PC-9 (cell line): Measurements from ENCODE around the gene ACER1. TPM values are rescaled to one million over a fixed set of nuclear protein-coding genes. Genes with fewer than 3 reads are reported as not detected.

Experiments used
- BruUV-seq: library from RNA; stranded (reverse); fragments of 400-500 nt; replicated peaks from 2 replicates; lab custom pipeline; 2021; lab: Mats Ljungman, UMichigan
- CTCF ChIA-PET: fragments of 300-600 bp; sonication (Branson Sonifier 250); formaldehyde crosslinking; loops from one replicate; lab custom pipeline; 2022; ENCODE audit warnings: antibody characterized with exemption; lab: Charles Lee
- POLR2A ChIA-PET: fragments of 300-600 bp; sonication (Branson Sonifier 250); formaldehyde crosslinking; loops from one replicate; lab custom pipeline; 2022; ENCODE audit warnings: antibody characterized with exemption; ENCODE audit not compliant: unreplicated experiment; lab: Charles Lee
- DNase-seq, 2 experiments: peaks; one replicate each; pipeline versions ENCODE4 v3.0.0 to v3.0.0-alpha.2; 2015 to 2022; ENCODE audit warnings: mixed read lengths in 1 of 2
- H2AFZ ChIP-seq: fragments of 200-600 bp; sonication (generic); 2 replicates; pipeline ENCODE4 v1.8.1; 2017; ENCODE audit warnings: antibody characterized with exemption
- H3F3A ChIP-seq: fragments of 200-600 bp; sonication (generic); 2 replicates; pipeline ENCODE4 v1.8.1; 2017; ENCODE audit warnings: antibody characterized with exemption, mild to moderate bottlenecking, low read depth; ENCODE audit not compliant: insufficient read depth
- H3K27ac ChIP-seq: fragments of 200-600 bp; sonication (generic); 2 replicates; pipeline ENCODE4 v1.6.1; 2016; ENCODE audit warnings: mixed run types
- H3K27me3 ChIP-seq: fragments of 200-600 bp; sonication (generic); 2 replicates; pipeline ENCODE4 v1.6.1; 2016; ENCODE audit warnings: low read depth, mixed run types; ENCODE audit not compliant: insufficient read depth
- H3K36me3 ChIP-seq: fragments of 200-600 bp; sonication (generic); 2 replicates; pipeline ENCODE4 v1.6.1; 2016; ENCODE audit warnings: low read depth, mixed run types
- H3K4me1 ChIP-seq: fragments of 200-600 bp; sonication (generic); replicated peaks from 2 replicates; pipeline ENCODE4 v1.6.1; 2016; ENCODE audit warnings: mixed run types; ENCODE audit not compliant: insufficient read depth
- H3K4me2 ChIP-seq: fragments of 200-600 bp; sonication (generic); 2 replicates; pipeline ENCODE4 v1.6.1; 2017; ENCODE audit warnings: mixed run types
- H3K4me3 ChIP-seq: fragments of 200-600 bp; sonication (generic); 2 replicates; pipeline ENCODE4 v1.6.1; 2016; ENCODE audit warnings: mixed run types
- H3K79me2 ChIP-seq: fragments of 200-600 bp; sonication (generic); 2 replicates; pipeline ENCODE4 v1.6.1; 2017; ENCODE audit warnings: low read depth, mixed run types
- H3K9me2 ChIP-seq: fragments of 200-600 bp; sonication (generic); 2 replicates; pipeline ENCODE4 v1.8.1; 2017; ENCODE audit warnings: mild to moderate bottlenecking; ENCODE audit not compliant: insufficient read depth
- H3K9me3 ChIP-seq: fragments of 200-600 bp; sonication (generic); 2 replicates; pipeline ENCODE4 v1.8.1; 2016; ENCODE audit warnings: low read depth; ENCODE audit not compliant: insufficient read depth
- H4K20me1 ChIP-seq: fragments of 200-600 bp; sonication (generic); 2 replicates; pipeline ENCODE4 v1.8.1; 2017; ENCODE audit not compliant: insufficient read depth
- EZH2 ChIP-seq: fragments of 200-600 bp; sonication (generic); IDR thresholded peaks from 2 replicates; pipeline ENCODE4 v1.8.0; 2017; ENCODE audit warnings: antibody characterized with exemption, low read depth
- intact Hi-C: fragments of 100-400 bp; cut with micrococcal nuclease; formaldehyde crosslinking; loops from one replicate; pipeline ENCODE4 v1.10.0; 2022; ENCODE audit not compliant: unreplicated experiment
- total RNA-seq: library from RNA; stranded (reverse); gene quantifications from 2 replicates; pipeline ENCODE4 v1.2.3, GENCODE V29; 2021
- TF ChIP-seq, protein P1 (sequence below): fragments of 200-600 bp; sonication (generic); conservative IDR thresholded peaks from 2 replicates; pipeline ENCODE4 v1.6.1; 2017; ENCODE audit warnings: mixed run types, antibody characterized with exemption, mild to moderate bottlenecking, moderate library complexity

Gene ACER1
- total RNA-seq, 1 experiment from 2014 or later = not detected

DNA sequence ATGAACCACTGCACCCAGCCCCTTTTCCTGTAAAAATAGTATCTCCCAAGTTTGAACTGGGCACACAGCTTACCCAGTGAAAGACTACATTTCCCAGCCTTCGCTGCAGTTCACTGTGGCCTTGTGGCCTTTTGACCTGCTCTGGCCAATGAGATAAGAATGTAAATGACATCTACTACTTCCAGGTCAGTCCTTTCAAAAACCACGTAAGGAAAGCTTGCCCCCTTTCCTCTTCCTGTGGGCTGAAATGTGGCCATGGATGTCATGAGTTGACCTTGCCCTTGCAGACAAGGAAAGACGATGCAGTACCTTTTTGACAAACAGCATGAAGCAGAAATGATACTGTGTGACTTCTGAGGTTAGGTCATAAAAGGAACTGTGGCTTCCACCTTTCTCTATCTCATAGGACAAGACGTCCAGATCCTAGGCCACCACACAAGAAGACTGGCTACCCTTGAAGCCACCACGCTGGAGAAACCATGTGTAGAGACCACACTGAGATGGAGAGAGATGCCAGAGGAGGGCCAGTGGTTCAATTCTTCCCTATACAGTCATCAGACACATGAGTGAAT lies 19.9 kb downstream of the ACER1 start:
- Histone ChIP-seq H3K4me1 (no peaks in the 10 kb centered on the region), H3K79me2 (no peaks in the 10 kb centered on the region), H3K9me3 (no peaks in the 10 kb centered on the region), H3F3A (no peaks in the 10 kb centered on the region), H3K27me3 (peaks cover 5% of the 10 kb centered on the region; the same call in 1 of the 2 replicates), H4K20me1 (no peaks in the 10 kb centered on the region), H3K27ac (no peak overlapping the region), H3K36me3 (no peaks in the 10 kb centered on the region), H3K4me3 (no peak overlapping the region), H3K9me2 (no peaks in the 10 kb centered on the region), H3K4me2 (no peak overlapping the region), H2AFZ (no peak overlapping the region)
- ChIA-PET CTCF (no interaction called here), POLR2A (no interaction called here)
- TF ChIP-seq EZH2 = no peak
- TF ChIP-seq, protein P1, sequence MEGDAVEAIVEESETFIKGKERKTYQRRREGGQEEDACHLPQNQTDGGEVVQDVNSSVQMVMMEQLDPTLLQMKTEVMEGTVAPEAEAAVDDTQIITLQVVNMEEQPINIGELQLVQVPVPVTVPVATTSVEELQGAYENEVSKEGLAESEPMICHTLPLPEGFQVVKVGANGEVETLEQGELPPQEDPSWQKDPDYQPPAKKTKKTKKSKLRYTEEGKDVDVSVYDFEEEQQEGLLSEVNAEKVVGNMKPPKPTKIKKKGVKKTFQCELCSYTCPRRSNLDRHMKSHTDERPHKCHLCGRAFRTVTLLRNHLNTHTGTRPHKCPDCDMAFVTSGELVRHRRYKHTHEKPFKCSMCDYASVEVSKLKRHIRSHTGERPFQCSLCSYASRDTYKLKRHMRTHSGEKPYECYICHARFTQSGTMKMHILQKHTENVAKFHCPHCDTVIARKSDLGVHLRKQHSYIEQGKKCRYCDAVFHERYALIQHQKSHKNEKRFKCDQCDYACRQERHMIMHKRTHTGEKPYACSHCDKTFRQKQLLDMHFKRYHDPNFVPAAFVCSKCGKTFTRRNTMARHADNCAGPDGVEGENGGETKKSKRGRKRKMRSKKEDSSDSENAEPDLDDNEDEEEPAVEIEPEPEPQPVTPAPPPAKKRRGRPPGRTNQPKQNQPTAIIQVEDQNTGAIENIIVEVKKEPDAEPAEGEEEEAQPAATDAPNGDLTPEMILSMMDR = no peak
- intact Hi-C loops = no loop called here
- BruUV-seq = no TSS peak
- DNase-seq = no peak

DNA sequence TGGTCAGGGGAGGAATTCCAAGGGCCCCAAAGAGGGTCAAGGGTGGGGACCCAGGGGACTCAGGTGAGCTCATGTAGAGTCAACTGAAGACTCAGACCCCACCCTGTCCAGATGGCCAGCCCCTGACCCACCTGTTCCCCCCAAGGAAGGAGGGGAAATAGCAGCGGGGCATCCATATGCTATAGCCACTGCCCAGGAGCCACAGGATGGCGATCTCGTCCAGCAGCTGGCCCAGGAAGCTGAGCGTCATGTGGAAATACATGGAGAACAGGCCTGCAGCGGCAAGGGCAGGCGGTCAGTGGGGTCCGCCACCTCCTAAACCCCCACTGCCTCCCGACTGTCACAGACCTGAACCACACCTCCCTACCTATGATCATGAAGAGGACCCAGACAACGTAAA lies 21.4 kb downstream of the ACER1 start:
- Histone ChIP-seq H3K4me1 (no peaks in the 10 kb centered on the region), H3K27ac (no peak overlapping the region), H3K36me3 (no peaks in the 10 kb centered on the region), H3K4me2 (no peak overlapping the region), H3K9me3 (no peaks in the 10 kb centered on the region), H3K27me3 (peaks cover 5% of the 10 kb centered on the region; the same call in 1 of the 2 replicates), H3K79me2 (no peaks in the 10 kb centered on the region), H3K9me2 (no peaks in the 10 kb centered on the region), H4K20me1 (no peaks in the 10 kb centered on the region), H2AFZ (no peak overlapping the region), H3F3A (no peaks in the 10 kb centered on the region), H3K4me3 (no peak overlapping the region)
- TF ChIP-seq, protein P1 = no peak
- TF ChIP-seq EZH2 = no peak
- ChIA-PET POLR2A (no interaction called here), CTCF (no interaction called here)
- BruUV-seq = no TSS peak
- DNase-seq = no peak
- intact Hi-C loops = no loop called here

DNA sequence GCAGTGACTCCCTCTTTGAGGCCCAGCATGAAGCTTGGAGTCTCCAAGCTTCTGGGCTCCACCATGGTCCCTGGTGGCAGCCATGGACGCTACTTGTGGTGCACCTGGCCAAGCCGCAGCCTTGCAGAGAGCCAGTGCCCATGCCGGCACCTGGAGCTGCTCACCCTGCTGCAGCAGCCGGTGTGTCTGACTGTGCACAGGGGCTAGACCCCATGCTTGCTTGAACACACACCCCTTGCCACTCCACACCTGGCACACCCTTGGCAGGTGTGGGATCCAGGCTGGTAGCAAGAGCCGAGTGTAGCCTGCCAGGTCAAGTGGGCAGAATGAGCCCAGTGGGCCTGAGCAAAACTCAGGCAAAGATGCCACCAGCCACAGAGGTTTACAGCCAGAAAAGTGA lies 35.0 kb downstream of the ACER1 start:
- H3F3A ChIP-seq = no peaks in the 10 kb centered on the region
- no peaks in the 10 kb centered on the region for H4K20me1 ChIP-seq
- CTCF ChIA-PET = interaction anchor here (0.7 kb wide), 1 partner anchor 383 kb away, joined by 5 read pairs; no protein-coding TSS in a partner anchor
- H3K27ac ChIP-seq = no peak overlapping the region
- no peaks in the 10 kb centered on the region for H3K9me2 ChIP-seq
- POLR2A ChIA-PET = interaction anchor here (0.6 kb wide), 1 partner anchor 516 kb away, joined by 12 read pairs; no protein-coding TSS in a partner anchor
- H3K27me3 ChIP-seq = peaks cover 3% of the 10 kb centered on the region; the same call in 1 of the 2 replicates
- no peaks in the 10 kb centered on the region for H3K36me3 ChIP-seq
- no peaks in the 10 kb centered on the region; the same call in 1 of the 2 replicates for H3K9me3 ChIP-seq
- no peak overlapping the region for H2AFZ ChIP-seq
- TF ChIP-seq, protein P1 = no peak
- TF ChIP-seq EZH2 = no peak
- no peak overlapping the region for H3K4me2 ChIP-seq
- no peaks in the 10 kb centered on the region for H3K4me1 ChIP-seq
- no TSS peak for BruUV-seq
- no peak for DNase-seq
- intact Hi-C loops = no loop called here
- H3K79me2 ChIP-seq = no peaks in the 10 kb centered on the region
- H3K4me3 ChIP-seq = no peak overlapping the region
